Amniotic stem cell (primary cell): Measurements from ENCODE around the gene CNOT9.

ENCODE experiments used
- DNase-seq: peaks from one replicate; lab custom pipeline; 2025; lab: John Stamatoyannopoulos, UW

CNOT9 gene

DNA sequence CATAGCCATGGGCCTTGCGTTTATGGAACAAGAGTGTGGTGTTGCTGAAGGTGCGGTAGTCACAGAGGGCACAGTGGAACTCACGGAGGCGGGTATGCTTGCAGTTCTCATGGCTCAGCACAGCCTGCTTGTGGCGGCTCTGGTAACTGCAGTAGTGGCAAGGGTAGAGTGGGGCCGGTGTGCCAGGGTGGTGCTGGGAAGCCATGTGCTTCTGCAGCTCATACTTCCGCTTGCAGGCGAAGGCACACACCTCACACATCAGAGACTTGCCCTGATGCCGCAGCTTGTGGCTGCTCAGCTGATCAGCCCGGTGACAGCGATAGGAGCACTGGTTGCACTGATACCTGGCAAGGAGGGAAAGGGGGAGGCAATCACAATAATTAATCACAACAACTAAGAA, 76.1 kb downstream of the CNOT9 start:
- no peak for DNase-seq

DNA sequence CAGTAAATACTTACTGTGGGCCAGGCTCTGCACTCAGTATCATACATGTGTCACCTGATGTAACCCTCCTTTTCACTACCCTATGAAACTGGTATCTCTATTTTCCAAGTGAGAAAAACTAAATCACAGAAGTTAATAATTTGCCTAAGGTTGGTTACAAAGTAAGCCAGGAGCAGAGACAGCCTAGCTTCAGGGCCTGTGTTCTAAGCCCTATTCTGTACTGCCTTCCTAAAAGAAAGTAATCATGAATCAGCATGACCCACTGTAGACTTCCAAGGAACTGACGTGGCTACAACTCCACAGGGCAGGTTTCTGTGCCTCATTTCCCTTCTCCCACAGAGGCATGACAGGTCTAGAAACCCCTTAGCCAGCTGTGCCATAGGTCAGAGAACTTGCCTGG, 76.5 kb downstream of the CNOT9 start:
- DNase-seq, result no peak
